GM15510 (cell line): ENCODE results near the gene EXOC3.

Source experiments
- POLR2A ChIP-seq: IDR thresholded peaks from 3 replicates; pipeline ENCODE4 v1.6.1; 2011; ENCODE audit warnings: borderline replicate concordance; ENCODE audit not compliant: insufficient read length; ENCODE audit errors: extremely low read depth

EXOC3 gene

DNA sequence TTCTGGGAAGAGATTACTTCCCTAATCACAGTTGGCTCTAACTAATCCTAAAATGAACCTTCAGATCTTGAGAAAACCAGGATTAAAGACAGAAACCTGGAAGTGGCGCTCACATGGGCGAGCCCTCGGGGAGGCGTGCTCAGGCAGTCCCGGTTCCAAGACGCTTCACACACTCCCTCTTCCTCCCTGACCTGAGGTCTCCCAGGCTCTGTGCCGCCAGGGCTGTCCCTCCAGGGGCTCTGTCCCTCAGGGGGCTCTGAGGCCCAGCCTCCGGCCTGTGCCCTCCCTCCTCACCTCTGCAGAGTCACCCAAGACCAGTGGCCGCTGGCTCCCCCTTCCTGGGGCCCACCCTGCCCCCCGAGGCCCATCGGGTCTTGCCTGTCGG lies 71.1 kb downstream of the EXOC3 start:
- no peak for TF ChIP-seq POLR2A

DNA sequence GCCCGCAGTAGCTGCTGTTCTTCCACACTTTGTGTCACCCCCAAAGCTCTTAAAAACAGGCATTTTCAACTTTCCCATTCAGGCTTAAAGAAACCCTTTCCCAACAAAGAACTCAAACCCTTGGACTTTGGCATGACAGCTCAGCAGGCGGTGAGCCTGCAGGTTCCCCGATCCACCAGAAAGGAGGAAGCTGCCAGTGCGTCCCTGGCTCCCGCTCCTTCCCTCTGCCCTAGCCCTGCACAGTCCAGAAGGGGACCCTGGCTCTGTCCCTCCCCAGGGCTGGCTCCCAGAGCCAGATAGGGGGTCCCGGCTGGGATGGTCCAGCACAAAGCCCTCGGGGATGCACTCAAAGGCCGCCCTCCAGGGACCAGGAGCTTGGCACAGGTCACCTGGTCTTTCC lies 71.7 kb downstream of the EXOC3 start:
- no peak for TF ChIP-seq POLR2A

DNA sequence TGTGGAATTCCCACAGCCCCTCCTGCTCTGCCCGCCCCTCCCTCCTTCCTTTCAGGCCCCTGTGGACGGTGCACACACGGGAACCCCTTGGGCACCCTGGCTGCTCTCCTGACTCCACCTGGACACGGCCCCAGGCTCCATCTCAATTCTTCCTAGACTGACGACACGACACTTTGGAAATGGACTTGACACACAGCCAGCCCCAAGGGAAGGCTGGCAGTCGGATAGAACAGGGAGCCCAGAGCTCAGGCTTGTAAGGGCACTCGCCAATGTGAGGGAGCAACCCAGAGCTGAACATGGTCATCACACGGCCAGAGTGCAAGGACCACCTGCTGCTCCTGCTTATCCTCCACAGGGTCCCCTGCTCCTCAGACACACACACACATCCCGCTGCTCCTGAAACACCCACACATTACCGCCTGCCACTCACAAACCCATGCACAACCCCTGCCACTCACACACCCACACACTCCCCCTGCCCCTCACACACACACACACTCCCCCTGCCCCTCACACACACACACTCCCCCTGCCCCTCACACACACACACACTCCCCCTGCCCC lies 72.4 kb downstream of the EXOC3 start:
- no peak for TF ChIP-seq POLR2A

DNA sequence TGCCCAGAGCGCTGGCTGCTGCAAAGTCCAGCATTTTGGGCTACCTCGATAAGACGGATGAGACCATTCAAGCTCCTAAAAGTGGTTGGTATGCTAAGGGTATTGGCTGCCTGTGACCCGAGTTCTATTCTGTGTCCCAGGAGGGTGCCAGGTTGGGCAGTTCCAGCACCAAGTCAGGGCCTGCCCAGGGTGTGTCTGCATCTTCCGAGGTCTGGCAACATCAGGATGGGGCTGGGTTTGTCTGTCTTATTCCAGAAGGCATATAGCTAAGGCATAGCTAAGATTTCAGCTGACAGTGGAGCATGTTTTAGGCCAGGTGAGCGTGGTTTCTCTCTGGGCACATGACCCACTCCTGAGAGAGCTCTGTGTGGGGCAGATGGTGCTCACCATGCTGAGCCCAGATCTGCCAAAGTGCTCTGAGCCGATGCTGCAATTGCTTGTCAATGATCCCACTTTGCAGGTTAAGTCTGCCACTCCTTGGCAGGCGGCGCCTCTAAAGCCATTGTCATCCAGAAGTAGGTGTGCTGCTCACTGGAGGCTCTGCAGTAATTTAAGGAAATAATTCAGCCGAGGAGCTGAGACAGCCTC lies 73.5 kb downstream of the EXOC3 start:
- no peak for TF ChIP-seq POLR2A
